HTERT RPE-1 (cell line): Measurements from ENCODE around the gene SACM1L.

ENCODE experiments used
- in situ Hi-C: fragments of 300-500 bp; cut with MboI; formaldehyde crosslinking; loops from 4 replicates; pipeline ENCODE4 v1.14.3; 2020; ENCODE audit warnings: low sequenced_read_pairs

Gene SACM1L

GRCh38 chr3:45688882-45689786 is at the start of gene SACM1L:
SACM1L (plus strand) TSS chr3:45689396; CDS start chr3:45689466, 70 bp downstream.
- in situ Hi-C loops = no loop called here

GRCh38 chr3:45640091-45640507 is 49.1 kb upstream of the SACM1L start:
- in situ Hi-C loops = no loop called here

GRCh38 chr3:45640724-45641361 is 48.4 kb upstream of the SACM1L start:
- in situ Hi-C loops = no loop called here

GRCh38 chr3:45641756-45642155 is 47.4 kb upstream of the SACM1L start:
- in situ Hi-C loops = no loop called here

- in situ Hi-C loops = no loop called here
Observed at GRCh38 chr3:45642731-45643152, 46.5 kb upstream of the SACM1L start.

- in situ Hi-C loops = no loop called here
Observed at GRCh38 chr3:45644063-45644790, 45.0 kb upstream of the SACM1L start.

GRCh38 chr3:45644791-45645201 is 44.4 kb upstream of the SACM1L start:
- in situ Hi-C loops = no loop called here

- in situ Hi-C loops = no loop called here
Observed at GRCh38 chr3:45646051-45646585, 43.1 kb upstream of the SACM1L start.

- in situ Hi-C loops = no loop called here
Observed at GRCh38 chr3:45647148-45647619, 42.0 kb upstream of the SACM1L start.

- in situ Hi-C loops = no loop called here
Observed at GRCh38 chr3:45653205-45653604, 36.0 kb upstream of the SACM1L start.

GRCh38 chr3:45654397-45654944 is 34.7 kb upstream of the SACM1L start:
- in situ Hi-C loops = no loop called here

- in situ Hi-C loops = no loop called here
Observed at GRCh38 chr3:45655906-45656305, 33.3 kb upstream of the SACM1L start.

GRCh38 chr3:45656575-45657363 is 32.4 kb upstream of the SACM1L start:
- in situ Hi-C loops = no loop called here

- in situ Hi-C loops = no loop called here
Observed at GRCh38 chr3:45657853-45658252, 31.3 kb upstream of the SACM1L start.

- in situ Hi-C loops = no loop called here
Observed at GRCh38 chr3:45659661-45660566, 29.3 kb upstream of the SACM1L start.

GRCh38 chr3:45660567-45660901 is 28.7 kb upstream of the SACM1L start:
- in situ Hi-C loops = no loop called here

GRCh38 chr3:45664578-45664977 is 24.6 kb upstream of the SACM1L start:
- in situ Hi-C loops = no loop called here

GRCh38 chr3:45665101-45665572 is 24.1 kb upstream of the SACM1L start:
- in situ Hi-C loops = no loop called here
